ENCODE measurements around the gene HES3.

HES3 gene

DNA sequence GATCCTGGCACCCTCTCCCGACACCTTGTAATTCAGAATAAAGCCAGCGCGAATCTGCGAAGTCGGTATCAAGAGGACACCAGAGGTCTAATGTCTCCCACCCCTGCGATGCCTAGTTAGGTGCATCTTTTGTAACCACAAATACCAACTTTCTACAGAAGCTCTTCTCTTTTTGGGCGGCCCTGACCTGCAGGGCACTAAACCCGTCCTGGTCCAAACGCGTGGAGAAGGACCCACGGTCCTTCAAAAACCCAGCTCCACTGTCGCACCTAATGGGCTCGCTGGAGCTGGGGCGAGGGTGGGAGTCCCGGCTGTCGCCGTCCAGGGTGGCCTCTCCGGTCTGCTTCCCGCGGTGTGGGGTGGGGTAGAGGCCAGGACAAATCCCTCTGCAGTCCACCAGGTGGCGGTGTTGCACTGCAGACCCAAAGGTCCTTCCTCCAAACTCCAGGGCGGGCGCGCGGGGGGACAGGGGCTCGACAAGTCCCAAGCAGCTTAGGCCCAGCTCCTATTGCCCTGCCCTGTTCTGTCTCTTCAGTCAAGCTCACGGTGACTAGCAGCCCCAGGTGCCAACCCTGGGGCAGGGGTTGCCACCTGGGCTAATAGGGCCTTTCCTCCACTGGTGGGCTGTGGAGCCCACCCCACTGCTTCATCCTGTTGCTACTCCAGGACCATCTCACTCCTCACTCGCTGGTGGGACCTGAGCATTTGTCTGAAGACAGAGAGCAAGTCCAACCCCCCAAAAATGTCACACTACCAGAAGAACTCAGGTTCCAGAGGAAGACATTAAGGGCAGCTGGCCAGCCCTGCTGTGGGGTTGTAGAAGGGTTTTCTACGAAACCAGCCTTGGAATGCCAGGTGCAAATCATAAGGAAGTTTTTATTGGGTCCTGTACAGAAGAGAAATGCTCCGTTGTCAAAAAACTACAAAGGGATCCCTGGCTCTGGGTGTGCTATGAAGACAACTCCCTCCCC lies 2.8 kb downstream of the HES3 start:
- DNase-seq = peak; percentile 72 to 73

GRCh38 chr1:6247651-6248050 lies 3.7 kb downstream of the HES3 start:
- no peak for DNase-seq

GRCh38 chr1:6248161-6248776 lies 4.3 kb downstream of the HES3 start:
- DNase-seq = no peak

- no peak for DNase-seq
These were observed 5.2 kb downstream of the HES3 start for GRCh38 chr1:6248932-6249738.

- no peak for DNase-seq
These were observed 6.0 kb downstream of the HES3 start for GRCh38 chr1:6249739-6250689.

DNA sequence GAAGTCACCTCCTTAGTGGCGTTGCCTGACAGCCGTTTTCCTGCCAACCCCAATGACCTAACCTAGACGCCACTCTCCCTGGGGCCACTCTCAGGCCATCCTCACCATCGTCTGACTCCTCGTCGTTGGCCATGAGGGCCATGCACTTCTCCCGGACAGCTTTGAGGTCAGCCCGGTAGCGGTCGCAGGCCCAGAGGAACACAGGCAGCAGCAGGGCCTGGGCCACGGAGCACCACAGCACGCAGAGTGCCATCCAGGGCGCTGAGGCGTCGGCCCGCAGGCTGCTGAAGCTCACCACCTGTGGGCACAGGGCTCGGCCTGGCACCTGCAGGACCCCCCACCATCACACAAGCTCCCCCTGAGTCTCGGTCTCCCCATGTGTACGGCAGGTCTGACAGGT lies 7.3 kb downstream of the HES3 start:
- no peak for DNase-seq

GRCh38 chr1:6251681-6252373 lies 7.8 kb downstream of the HES3 start:
- DNase-seq = no peak

- no peak for DNase-seq
These were observed 8.4 kb downstream of the HES3 start for GRCh38 chr1:6252374-6252710.

DNA sequence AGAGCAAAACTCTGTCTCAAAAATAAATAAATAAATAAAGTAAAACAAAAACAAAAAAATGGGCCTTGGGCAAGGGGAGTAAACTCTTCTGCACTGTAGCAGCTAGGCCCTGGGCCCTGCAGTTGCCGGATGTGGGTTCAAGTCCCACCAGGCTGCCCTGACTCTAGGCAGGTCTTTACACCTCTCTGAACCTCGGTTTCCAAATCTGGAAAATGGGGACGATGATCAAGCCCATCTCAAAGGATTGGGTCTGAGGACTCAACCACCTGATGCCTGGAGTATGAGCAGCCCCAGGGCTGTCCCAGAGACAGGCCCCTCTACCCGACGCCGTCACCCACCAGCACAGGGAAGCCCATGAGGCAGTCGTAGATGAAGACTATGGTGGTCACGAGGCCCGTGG lies 9.4 kb downstream of the HES3 start:
- no peak for DNase-seq

GRCh38 chr1:6254691-6255090 lies 10.7 kb downstream of the HES3 start:
- DNase-seq = no peak

- DNase-seq = no peak
These were observed 12.7 kb downstream of the HES3 start for GRCh38 chr1:6256645-6257044.

- DNase-seq = no peak
These were observed 13.6 kb downstream of the HES3 start for GRCh38 chr1:6257541-6258069.

DNA sequence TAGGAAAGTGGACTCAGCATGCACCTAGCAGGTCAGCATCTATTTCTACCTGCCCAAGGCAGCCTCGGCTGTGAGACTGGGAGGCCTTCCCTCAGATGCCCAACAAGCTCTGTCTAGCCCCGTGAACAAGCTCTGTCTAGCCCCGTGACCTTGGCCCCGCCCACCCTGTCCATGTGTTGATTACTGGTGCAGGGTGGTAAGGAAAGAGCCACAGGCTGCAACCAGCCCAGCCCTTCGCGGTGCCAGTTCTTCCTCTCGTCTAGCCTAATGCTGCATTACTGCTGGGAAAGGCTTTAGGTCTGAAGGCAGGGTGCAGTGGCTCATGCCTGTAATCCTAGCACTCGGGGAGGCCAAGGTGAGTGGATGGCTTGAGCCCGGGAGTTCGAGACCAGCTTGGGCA lies 14.7 kb downstream of the HES3 start:
- DNase-seq = no peak

DNA sequence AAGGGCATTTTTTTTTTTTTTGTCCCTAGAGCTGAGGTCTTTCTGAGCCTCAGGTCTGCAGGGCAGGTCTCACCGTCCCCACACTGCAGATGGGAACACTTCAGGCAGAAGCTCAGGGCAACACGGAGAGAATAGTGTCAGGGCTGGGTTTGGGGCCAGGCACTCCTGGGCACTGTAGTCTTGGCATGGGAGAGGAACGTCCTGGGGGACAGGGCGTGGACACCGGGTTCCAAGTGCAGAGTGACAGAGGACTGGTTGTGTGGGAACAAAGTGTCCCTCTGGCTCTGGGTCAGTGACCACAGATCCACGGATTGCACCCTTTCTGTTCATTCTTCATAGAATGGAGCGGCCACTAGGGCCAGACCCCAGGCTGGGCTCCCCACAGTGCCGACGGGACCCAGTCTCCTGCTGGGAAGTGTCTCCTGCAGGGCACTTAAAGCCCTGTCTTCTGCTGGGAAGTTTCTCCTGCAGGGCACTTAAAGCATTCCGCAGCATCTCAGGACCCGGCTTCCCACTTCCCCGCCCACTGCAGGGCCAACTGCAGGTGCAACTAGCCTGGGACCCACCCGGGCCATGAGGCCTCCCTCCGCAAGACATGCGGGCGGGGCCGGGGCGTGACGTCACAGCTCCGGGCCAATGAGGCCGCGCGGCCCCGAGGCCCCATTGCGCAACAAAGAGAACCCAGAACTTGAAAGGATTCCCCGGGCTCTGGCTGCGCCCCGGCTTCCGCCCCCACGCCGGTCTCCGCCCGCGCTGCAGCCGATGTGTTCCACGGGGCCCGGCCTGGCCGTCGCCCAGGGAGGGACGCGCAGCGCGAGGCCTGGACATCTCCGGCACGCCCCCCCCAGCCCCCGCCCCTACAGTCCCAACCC lies 15.7 kb downstream of the HES3 start:
- DNase-seq = peak; percentile 65 to 71

DNA sequence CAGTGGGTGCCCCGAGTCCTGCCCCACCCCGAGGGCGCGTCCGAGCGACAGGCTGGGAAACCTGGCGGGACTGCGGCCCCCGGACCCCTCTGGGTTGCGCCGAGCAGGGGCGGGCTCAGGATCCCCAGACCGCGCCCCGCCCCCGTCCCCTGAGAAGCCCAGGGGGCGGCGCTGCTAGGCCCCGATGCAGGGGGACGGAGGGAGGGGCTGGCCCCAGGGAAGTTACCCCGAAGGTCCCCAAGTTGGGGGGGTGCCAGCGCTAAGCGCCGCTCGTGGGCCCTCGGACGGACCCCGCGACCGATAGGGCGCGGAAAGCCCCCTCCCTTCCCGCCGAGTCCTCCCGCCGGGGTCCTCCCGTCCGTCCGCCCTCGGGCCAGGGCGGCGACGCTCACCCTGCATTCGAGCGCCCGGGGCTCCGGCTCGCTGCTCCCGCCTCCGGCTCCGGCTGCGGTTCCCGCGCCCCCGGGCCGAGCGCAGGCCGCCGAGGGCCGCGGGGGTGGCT lies 16.5 kb downstream of the HES3 start:
- DNase-seq = no peak

DNA sequence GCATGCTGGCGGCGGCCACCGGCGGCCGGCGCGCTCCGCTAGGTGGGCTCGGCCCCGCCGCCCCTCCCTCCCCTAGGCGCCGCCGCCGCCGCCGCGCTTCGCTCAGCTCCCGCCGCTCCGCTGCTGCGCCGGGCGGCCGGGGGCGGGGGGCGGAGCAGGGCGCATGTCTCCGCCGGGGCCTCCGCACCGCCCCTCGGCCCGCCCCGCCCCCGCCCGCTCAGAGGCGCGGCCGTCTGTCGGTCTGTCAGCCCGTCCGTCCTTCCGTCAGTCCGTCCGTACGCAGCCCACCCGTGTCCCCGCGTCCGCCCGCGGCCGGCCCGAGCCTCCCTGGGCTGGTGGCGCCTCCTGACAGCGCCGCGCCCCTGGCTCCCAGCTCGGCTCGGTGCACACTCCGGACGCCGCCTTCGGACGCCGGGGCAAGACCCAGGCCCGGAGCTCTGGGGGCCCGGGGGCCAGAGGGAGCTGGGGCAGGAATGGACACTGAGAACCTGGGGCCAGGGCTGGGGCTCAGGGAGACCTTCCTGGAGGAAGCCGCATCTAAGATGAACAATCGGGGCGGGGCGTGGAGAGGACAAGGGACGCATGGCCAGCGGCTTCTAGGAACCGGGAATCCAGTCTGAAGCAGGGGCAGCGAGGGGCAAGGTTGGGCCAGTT lies 17.1 kb downstream of the HES3 start, which contains the start of gene GPR153:
Gene GPR153 (minus strand): TSS at position 138 of the 654 bp plus-strand sequence. CDS start 6,193 bp downstream, outside the sequence.
- DNase-seq = peak; percentile 39 to 53

GRCh38 chr1:6261615-6261995 lies 17.6 kb downstream of the HES3 start:
- no peak for DNase-seq

- DNase-seq = no peak
These were observed 18.8 kb downstream of the HES3 start for GRCh38 chr1:6262555-6263420.

- DNase-seq = no peak
These were observed 19.7 kb downstream of the HES3 start for GRCh38 chr1:6263716-6264115.
